ENCODE data around the gene SLC25A39. TPM values are rescaled to one million over a fixed set of nuclear protein-coding genes. Genes with fewer than 3 reads are reported as not detected.

SLC25A39 gene
- total and polyA plus RNA-seq, 2 of the 4 experiments (the other 2 are of a cell fraction) = 49.1 to 99.7 TPM

- Histone ChIP-seq H3K9me3 (ENCODE audit: control insufficient read depth, insufficient read depth, low read length) (no peaks in the 10 kb centered on the region), H3K4ac (ENCODE audit: low read depth, low read length) (no peak overlapping the region), H3K14ac (replicated peaks; ENCODE audit: low read depth, low read length) (no peak overlapping the region), H4K20me1 (ENCODE audit: insufficient read depth, low read length) (no peaks in the 10 kb centered on the region), H4K8ac (ENCODE audit: low read depth in 2 of 2, low read length in 2 of 2) (no peak overlapping the region), H3K18ac (ENCODE audit: low read depth, low read length) (no peak overlapping the region), H3K4me2 (ENCODE audit: low read depth, low read length) (no peak overlapping the region), H3K4me1 (ENCODE audit: control insufficient read depth, insufficient read depth, low read length) (no peaks in the 10 kb centered on the region), H2AK5ac (ENCODE audit: low read depth, low read length) (no peak overlapping the region), H2AK9ac (replicated peaks; ENCODE audit: low read depth, low read length, poor library complexity) (no peak overlapping the region), H4K91ac (ENCODE audit: insufficient read depth, low read depth, low read length) (no peak overlapping the region), H3K79me1 (ENCODE audit: low read depth in 1 of 2, low read length in 2 of 2) (no peaks in the 10 kb centered on the region), H3K9ac (ENCODE audit: low read depth, low read length) (no peak overlapping the region), H3K36me3 (ENCODE audit: control insufficient read depth, insufficient read depth, low read length) (no peaks in the 10 kb centered on the region), H3K9me1 (ENCODE audit: insufficient read depth, low read length) (no peaks in the 10 kb centered on the region), H3K23ac (ENCODE audit: low read depth, low read length) (no peak overlapping the region), H3K27ac (ENCODE audit: insufficient read depth, low read length) (no peak overlapping the region), H2BK15ac (ENCODE audit: low read depth, low read length) (no peak overlapping the region), H2BK5ac (ENCODE audit: low read depth, low read length, poor library complexity, severe bottlenecking) (no peak overlapping the region), H3K56ac (ENCODE audit: extremely low read depth, insufficient read depth, low read length) (no peak overlapping the region), H3K4me3 (ENCODE audit: insufficient read depth, low read depth, low read length) (no peak overlapping the region), H2BK20ac (ENCODE audit: low read depth, low read length) (no peak overlapping the region), H2AFZ (replicated peaks; ENCODE audit: low read length, poor library complexity) (no peak overlapping the region), H3K27me3 (ENCODE audit: control insufficient read depth, insufficient read depth, low read length) (peaks cover 37% of the 10 kb centered on the region), H2BK120ac (ENCODE audit: low read depth, low read length) (no peak overlapping the region), H4K5ac (ENCODE audit: low read depth, low read length) (no peak overlapping the region)
- TF ChIP-seq RCOR1 (IDR thresholded peaks at IDR 0.05; ENCODE audit: insufficient replicate concordance, low read length) = no peak
- TF ChIP-seq BHLHE40 (IDR thresholded peaks at IDR 0.05; ENCODE audit: low read depth, low read length) = no peak
- no peak for TF ChIP-seq MAZ (IDR thresholded peaks at IDR 0.05; ENCODE audit: borderline replicate concordance, low read depth, low read length)
- no peak for TF ChIP-seq CHD1 (IDR thresholded peaks at IDR 0.05; ENCODE audit: low read depth, low read length)
- no peak for TF ChIP-seq USF2 (IDR thresholded peaks at IDR 0.05; ENCODE audit: low read depth, low read length)
- no peak for TF ChIP-seq RAD21 (IDR thresholded peaks at IDR 0.05; ENCODE audit: low read length)
- no peak for TF ChIP-seq MXI1 (IDR thresholded peaks at IDR 0.05; ENCODE audit: borderline replicate concordance, low read depth, low read length)
- TF ChIP-seq NFE2L2 (IDR thresholded peaks at IDR 0.05; ENCODE audit: low read depth, low read length) = no peak
- TF ChIP-seq FOS (IDR thresholded peaks at IDR 0.05; ENCODE audit: low read depth, low read length) = no peak
- no peak for TF ChIP-seq POLR2A (IDR thresholded peaks at IDR 0.05; ENCODE audit: low read depth, low read length)
- DNase-seq = no peak
- POLR2A ChIA-PET (ENCODE audit: unreplicated experiment) = no interaction called here
- BruUV-seq (replicated peaks) = no TSS peak
- intact Hi-C loops (cut with micrococcal nuclease) (no loop called here), dilution Hi-C loops (cut with HindIII; ENCODE audit: low sequenced_read_pairs, unreplicated experiment) (no loop called here), in situ Hi-C loops (cut with MboI; ENCODE audit: low sequenced_read_pairs) (no loop called here)
- WGBS, 2 experiments (ENCODE audit: extremely low coverage in 2 of 2, insufficient read length in 1 of 2) = 62% methylated on average over 4 of the region's 9 CpGs; no CpG with 5 or more reads in 1 of the 2 experiments
- CTCF ChIA-PET = no interaction called here
- ATAC-seq (ENCODE audit: low read depth) = no peak
Observed at GRCh38 chr17:44293509-44294226, 31.0 kb downstream of the SLC25A39 start.

Data from IMR-90 (cell line).